Medulla oblongata (tissue), 1 donor: ENCODE measurements around the gene DARS1.

Experiments used
- DNase-seq: peaks from one replicate; pipeline ENCODE4 v3.0.0-alpha.2; 2015; ENCODE audit errors: extremely low spot score

The DARS1 gene

GRCh38 chr2:135985018-135985825, at the start of gene DARS1:
Gene DARS1, minus strand, starts transcription at chr2:135985626. Its CDS starts 158 bp downstream, at chr2:135985468.
- DNase-seq = peak; percentile 96

GRCh38 chr2:136034629-136035028, 49.2 kb upstream of the DARS1 start:
- no peak for DNase-seq

GRCh38 chr2:136032817-136033535, 47.5 kb upstream of the DARS1 start:
- no peak for DNase-seq

GRCh38 chr2:136032192-136032591, 46.8 kb upstream of the DARS1 start:
- no peak for DNase-seq

- no peak for DNase-seq
Measured at GRCh38 chr2:136031711-136032110, 46.3 kb upstream of the DARS1 start.

- DNase-seq = no peak
Measured at GRCh38 chr2:136030406-136030805, 45.0 kb upstream of the DARS1 start.

GRCh38 chr2:136029149-136029548, 43.7 kb upstream of the DARS1 start:
- no peak for DNase-seq

GRCh38 chr2:136028001-136028400, 42.6 kb upstream of the DARS1 start:
- no peak for DNase-seq

GRCh38 chr2:136027112-136027511, 41.7 kb upstream of the DARS1 start:
- DNase-seq = no peak

GRCh38 chr2:136025057-136025973, 39.9 kb upstream of the DARS1 start:
- peak; percentile 90 for DNase-seq

GRCh38 chr2:136024616-136025015, 39.2 kb upstream of the DARS1 start:
- DNase-seq = no peak

GRCh38 chr2:136024185-136024584, 38.8 kb upstream of the DARS1 start:
- no peak for DNase-seq

- no peak for DNase-seq
Measured at GRCh38 chr2:136023416-136023815, 38.0 kb upstream of the DARS1 start.

- no peak for DNase-seq
Measured at GRCh38 chr2:136022396-136023146, 37.1 kb upstream of the DARS1 start.

- peak; percentile 47 for DNase-seq
Measured at GRCh38 chr2:136021976-136022375, 36.5 kb upstream of the DARS1 start.

- peak; percentile 25 for DNase-seq
Measured at GRCh38 chr2:136021406-136021805, 36.0 kb upstream of the DARS1 start.

- DNase-seq = no peak
Measured at GRCh38 chr2:136020831-136021230, 35.4 kb upstream of the DARS1 start.

- DNase-seq = peak; percentile 44
Measured at GRCh38 chr2:136019825-136020224, 34.4 kb upstream of the DARS1 start.

GRCh38 chr2:136019306-136019705, 33.9 kb upstream of the DARS1 start:
- DNase-seq = no peak

- no peak for DNase-seq
Measured at GRCh38 chr2:136017786-136018185, 32.4 kb upstream of the DARS1 start.

- DNase-seq = no peak
Measured at GRCh38 chr2:136016836-136017235, 31.4 kb upstream of the DARS1 start.
